CD4-positive, alpha-beta T cell treated with Interleukin-15 for 1 hour (primary cell): ENCODE results near the gene PLCL1.

Source experiments
- DNase-seq: peaks from one replicate; pipeline ENCODE4 v3.0.0-alpha.2; 2020

PLCL1 gene

DNA sequence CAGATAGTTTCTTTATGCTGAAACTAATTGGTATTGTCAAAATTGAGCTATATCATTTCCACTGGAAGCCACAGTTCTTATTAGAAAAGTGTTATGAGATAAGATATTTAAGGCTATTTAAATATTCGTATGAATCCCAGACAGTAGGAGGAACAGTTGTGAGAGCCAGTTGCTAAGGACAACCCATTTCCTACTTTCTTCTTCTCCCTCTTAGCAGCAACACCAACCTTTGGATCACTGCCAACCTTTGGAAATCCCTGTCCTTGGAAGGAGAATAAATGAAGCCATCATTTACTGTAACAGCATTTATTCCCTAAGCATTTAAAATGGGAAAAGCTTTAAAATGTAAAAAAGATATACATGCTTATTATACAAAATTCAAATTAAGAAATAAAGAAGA, 85.8 kb downstream of the PLCL1 start:
- no peak for DNase-seq

DNA sequence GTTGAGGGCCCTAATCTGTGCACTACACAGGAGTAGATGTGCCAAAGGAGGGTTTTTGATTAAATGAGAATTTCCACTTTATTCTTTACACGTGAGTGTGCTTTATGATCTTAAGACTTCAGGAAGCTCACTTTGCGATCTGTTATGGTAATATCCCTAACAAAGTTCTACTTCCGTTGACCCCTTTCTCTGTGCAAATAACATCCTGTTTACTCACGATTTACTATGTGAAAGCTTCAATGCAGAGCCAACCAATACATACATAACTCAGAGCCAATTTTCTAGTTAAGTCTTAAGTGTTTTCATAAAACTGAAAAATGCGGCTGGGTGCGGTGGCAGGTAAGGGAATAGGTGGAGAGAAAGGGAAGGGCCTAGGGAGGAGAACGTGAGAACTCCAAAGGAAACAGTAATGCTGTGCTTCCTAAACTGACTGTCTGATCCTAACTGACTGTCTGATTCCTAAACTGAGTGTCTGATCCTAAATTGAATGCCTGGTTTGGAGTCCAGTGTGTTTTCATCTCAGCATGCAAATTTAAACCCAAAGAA, 87.6 kb downstream of the PLCL1 start:
- no peak for DNase-seq

DNA sequence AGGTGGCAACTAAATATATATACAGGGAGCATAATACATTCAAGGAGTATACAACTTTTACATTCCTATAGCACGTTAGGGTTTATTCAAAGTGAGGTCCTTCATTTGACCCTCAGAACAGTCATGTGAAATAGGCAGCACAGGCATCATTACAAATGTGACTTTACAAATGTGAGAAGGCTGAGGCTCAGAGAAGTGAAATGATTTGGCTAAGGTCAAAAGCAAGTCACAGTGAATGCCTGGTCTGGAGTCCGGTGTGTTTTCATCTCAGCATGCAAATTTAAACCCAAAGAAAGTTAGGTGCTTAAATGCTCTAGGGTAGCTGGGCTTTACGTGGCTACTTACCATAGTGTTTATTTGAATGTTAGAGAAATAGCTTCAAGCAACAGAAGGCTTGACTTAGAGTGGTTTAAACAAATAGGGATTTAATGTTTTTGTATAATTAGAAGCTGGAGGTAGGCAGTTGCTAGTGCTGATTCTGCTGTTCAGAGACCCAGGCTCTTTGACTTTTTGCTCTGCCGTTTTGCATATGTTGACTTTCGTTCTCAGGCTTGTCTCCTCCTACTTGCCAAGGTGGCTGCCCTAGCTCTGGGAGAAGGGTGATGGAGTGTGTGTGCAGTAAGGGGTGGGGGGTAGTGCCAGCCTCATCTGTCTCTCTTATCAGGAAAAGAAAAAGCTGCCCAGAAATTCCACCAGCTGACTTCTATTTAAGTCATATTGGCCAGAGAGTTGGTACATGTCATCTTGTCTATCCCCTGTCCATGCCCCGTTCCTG, 89.2 kb downstream of the PLCL1 start:
- DNase-seq, result no peak

DNA sequence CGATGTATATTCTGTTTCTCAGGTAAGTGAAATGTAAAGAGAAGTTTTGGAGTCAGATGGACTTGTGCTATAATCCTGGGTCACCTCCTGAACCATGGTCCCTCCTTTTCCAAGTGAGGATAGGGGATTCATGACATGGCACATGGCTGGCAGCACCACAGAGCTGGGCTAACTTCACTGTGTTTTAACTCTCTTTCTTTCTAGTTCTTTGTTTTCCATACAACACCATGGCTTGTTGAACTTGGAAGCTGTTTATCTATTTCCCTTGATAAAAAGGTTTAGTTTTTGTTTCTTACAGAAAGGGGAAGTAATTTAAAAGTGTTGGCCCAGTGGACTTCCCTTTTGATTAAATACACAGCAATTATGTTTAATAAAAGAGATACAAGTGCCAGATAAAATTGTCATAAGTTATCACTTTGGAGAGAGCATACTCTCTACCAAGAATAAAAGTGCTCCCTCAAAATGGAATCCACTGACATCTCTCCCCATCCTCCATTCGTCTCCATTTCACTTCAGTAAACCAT, 90.4 kb downstream of the PLCL1 start:
- no peak for DNase-seq

DNA sequence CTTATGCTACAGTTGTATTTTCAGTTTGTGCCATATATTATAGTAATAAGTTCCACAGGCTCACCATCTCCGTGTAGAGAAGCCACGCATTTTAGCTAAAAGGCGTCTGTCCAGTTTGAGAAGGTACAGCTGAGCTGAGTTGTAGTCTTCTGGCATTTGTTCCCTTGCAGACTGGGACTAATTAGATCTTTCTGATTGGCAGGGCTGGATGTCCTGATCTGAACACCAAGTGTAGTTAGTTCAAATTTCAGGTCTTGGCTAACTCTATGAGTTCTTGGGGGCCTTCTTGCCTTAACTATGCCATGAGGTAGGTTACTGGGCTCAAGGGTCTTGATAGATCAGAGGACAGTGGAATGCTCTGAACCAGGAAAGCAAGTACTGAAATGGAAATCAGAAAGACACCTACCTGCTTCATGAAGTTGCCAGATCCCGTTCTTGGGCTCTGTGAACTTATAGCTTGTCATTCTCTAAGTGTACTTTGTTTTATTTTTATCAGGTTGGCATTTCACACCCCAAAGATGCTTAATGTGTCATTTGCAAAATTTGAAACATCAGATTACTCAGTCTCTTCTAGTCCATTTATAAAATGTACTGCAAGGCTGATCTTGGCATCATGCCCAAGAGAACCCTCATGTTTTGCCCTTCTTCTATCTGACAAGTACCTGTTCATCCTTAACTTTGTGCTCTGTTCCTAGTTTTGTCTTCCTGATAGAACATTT, 93.7 kb downstream of the PLCL1 start:
- DNase-seq, result no peak

DNA sequence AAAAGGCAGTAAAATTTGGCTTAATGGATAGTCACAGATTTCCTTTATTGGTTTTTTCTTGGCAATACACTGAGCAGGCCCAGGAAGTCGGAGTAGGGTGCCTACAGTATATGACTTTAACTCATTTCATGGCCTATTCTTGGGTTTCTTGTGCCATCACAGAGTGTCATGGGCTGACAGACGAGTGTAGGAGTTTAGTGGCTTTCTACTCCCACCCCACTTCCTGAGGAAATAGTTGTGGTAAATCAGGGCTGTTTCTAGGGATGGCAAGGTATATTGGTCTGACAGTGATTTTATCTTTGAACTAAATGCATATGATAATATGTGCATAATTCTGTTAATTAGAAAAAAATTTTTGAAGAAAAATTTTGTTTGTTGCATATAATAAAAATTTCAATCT, 100.1 kb downstream of the PLCL1 start:
- no peak for DNase-seq

DNA sequence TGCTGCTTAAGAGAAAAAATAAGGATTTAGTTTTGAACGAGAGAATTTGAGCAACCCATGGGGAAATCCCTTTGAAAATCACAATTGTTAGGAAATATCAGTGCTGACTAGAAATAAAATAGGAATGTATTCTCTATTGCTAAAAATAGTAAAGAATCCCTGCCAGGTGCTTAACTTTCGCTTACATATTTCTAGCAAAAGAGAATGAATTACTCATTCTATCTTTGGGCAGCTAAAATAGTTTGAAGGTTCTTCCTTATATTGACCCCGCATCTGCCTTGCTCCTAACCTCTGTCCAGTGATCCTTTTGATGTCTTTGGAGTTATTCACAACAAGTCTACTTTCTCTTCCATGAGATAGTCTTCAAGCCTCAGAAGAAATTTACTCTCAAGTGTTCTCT, 103.8 kb downstream of the PLCL1 start:
- no peak for DNase-seq

DNA sequence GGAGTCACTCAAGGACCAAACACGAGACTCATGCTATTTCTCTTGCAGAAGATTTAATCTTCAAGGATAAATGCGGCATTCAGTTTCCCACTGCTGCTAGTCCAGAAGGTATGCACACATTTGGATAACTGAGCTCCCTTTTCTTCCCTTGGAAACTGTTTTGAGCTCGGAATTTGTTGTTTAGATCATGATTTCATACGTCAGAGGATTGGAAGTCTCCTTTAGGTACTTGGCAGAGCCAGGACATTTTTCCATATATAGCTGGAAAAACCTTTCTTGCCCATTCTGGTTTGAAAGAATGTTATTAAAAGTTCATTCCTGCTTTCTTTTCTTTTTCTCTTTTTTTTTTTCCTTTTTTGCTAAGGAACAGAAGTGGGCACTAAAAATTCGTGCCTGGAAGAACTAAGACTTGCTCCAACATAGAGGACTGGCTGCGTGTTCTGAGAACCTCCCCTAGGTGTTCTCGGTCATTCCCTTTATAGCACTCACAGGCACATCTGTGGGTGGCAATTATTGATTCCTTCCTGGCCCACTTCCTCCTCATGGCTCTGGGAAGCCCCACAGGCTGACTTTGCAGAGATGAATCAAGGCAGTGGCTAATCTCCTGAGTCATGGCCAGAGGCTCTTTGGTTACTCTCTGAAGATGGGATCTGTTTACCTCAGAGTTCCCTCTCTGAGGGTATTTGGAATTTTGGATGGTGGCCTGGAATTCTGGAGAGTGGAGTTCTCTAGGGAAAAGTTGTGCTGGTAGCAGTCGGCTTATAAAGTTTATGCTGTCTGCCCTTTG, 104.8 kb downstream of the PLCL1 start:
- no peak for DNase-seq

DNA sequence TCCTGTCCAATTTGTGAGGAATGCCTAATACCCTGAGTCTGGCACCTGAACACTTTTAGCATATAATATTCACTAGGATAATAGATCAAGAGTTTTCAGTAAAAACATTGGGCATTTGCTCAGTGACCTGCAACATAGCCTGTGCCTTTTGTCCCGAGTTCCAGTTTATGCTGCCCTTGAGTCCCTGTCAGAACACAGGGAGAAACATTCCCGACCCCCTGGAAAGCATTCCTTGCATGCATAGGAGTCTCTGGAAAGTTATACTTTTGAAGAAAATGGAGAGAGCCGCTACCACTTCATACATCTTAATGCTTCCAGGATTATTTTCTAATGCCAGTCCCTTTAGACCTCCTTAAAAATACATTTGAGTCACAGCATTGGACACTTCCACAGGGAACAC, 107.3 kb downstream of the PLCL1 start:
- DNase-seq, result no peak

DNA sequence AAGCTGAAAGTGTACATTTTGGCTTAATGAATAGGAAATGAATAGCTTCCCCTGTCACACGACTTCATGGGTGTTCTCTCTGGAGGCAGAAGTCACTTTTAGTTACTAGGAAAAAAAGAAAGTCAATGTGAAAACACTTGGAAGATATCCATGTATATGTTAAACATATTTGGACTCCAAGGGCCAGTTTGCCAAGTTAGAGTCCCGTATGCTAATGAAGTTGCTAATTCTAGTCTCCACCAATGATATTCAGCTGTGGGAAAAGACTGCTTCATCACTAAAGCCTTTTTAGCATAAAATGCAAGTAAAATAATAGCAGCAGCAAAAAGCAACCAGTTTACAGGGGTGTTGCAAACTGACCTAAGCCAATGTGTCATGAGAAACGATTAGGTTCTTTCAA, 108.7 kb downstream of the PLCL1 start:
- no peak for DNase-seq

DNA sequence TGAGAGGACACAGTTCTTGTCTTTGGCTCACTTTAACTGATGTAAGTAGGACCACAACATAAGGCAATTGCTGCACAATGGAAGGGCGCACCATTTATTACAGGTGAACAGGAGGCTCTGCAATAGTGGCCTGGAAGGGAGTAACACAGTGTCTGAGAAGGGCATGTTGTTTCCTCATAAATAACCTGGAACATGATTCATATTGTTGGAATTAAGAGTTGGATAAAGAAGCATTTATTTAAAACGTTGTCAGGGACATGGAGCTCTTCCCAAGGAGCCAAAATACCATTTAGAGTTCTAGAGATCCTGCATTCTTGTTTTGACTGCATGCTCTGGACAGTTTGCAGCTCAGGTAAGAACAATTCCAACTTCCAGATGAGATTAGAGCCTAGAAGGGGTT, 110.4 kb downstream of the PLCL1 start:
- no peak for DNase-seq

DNA sequence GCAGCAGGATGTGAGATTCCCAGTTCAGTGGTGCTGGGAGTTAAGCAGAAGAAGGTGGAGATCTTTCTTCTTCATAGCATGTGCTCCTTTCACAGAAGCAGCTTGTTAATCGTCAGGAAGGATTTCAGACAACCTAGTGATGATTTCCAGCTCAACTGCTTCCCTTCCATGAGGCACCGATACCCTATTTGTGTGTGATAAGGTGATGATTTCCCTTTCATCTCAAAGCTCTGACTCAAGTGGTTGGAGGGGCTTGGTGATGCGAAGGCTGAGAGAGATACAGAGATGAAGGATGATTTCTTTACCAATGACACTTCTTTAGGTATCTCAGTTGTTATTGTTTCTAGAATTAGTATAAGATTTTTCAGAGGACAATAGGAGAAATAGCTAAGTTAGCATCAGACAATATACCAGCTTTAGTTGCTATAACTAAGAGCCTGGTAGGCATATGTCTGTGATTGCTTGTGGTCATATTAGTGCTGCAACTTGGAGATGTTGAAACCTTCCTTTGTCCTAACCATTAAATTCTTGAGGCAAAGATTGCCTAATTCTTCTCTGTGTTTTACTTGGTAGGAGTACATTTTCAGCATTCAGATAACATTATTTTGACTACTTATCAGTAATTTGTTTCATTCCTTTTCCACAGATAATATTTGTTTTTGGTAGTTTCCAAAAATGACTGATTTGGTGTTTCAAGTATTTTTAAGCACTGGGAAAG, 111.3 kb downstream of the PLCL1 start:
- DNase-seq, result no peak

DNA sequence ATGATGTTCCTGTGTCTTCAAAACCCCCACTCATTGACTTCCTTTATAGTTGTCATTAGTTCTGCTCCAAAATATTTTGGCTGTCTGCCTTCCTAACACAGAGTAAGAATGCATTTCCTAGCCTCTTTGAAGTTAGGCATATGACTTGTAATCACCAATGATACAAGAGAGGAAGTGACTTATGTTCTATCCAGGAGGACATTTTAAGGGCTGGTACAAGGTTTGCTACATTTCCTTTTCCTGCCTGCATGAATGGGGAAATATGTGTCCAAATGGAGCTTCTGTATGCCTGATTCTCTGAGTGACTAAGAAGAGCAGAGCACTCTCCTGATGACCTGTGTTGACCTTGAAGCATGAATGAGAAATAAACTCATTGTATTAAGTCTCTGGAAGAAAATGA, 115.1 kb downstream of the PLCL1 start:
- no peak for DNase-seq

DNA sequence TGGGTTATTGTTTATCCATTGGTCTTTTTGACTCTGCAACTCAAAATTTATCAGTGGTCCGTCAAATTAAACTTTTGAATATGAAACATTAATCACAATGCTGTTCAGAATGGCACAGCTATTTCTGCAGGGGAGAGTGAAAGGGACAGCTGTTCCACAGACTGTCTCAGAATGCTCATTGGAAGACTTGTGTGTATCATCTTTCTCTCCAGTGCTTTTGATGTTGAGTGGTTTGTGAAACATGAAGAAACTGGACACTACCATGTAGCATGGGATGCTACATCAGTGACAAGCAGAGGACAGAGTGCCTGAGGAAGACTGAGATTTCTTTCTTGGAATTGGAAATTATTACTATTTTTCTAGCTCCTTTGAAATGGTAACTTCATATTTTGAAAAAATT, 115.7 kb downstream of the PLCL1 start:
- DNase-seq, result no peak

DNA sequence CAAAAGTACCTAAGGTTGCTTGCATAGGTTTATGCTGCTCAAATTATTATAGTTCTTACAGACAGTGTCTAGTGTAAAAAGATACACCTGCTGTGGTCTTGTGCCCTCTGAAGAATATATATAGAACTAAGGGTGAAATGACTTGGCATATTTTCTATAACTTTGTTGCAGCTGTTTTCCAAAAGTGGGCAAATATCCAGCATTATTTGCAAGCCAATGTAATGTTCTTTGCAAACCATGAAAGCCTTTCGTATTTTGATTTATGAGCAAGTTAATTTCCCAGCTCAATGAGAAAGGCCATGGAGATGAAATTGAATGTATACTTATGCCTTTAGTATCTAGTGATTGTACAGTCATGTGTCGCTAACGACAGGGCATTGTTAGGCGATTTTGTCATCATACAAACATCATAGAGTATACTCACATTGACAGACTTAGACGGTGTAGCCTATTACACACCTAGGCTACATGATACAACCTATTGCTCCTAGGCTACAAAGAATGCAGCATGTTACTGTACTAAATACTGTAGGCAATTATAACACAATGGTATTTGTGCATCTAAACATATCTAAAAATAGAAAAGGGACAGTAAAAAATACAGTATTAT, 116.3 kb downstream of the PLCL1 start:
- no peak for DNase-seq

DNA sequence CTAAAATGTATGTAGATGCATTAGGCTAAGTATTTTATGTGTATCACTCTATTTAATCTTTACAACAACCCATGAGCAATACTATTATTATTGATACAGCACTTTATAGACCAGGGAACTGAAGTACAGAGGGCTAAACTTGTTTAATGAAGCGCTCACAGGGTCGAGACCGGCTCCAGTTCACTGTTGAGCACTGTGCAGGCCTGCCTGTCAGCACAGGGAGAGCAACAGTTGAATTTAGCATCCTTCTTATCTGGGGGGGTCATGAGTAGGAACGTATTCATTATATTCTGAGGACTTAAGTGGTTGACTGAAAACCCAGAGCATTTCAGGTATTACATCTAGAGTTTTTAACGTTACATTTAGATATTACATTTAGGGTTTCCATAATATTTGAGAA, 120.1 kb downstream of the PLCL1 start:
- no peak for DNase-seq

DNA sequence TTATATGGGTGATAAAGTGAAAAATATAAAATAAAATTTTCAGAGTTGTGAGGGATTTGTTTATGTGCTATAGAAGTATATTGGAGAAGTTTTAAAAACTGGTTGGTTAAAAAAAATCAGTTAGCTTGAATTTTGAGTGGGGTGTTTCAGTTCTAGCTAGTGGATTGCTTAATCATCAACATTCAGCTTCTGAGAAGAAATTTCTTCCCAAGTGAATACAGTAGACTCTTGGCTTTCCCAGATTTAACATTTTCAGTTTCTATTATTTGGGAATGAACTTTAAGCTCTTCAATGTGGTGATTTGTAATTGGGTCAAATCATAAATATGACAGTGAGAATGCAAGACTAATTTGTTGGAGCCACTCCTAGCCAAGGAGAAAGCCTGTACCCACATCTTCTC, 120.8 kb downstream of the PLCL1 start:
- DNase-seq, result no peak

DNA sequence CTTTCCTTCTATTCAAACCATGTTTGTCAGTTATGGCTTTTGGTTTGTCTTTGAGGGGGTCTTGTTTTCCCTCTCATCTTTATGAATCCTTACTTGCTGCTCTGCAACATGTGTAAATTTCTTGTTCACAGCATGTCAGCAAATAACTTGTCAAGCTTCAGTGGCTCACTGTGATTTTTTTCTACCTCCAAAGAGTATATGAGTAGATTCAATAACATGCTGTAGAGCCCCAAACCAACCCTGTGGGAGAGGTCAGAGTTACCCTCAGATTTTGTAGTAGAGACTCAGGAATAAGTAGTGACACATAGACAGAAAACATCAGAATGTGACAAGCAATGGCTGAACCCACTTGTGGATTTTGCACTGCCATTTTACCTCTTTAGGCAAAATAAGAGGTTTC, 121.6 kb downstream of the PLCL1 start:
- no peak for DNase-seq

DNA sequence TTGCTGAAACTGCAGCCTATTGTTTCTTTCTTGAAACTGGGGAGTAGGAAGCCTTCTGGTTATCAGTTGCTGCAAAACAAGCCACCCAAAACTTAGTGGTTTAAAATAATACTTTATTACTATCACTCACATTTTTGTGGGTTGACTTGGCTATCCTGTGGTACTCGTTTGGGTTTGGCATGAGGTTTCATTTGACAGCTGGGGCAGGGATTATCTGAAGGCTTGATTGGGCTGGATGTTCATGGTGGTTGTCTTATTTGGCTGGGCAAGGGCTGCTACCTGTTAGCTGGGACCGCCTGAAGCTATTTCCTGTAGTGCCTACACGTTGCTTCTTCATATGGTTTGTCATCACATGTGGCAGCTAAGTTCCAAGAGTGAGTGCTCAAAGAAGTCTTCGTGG, 122.3 kb downstream of the PLCL1 start:
- no peak for DNase-seq

DNA sequence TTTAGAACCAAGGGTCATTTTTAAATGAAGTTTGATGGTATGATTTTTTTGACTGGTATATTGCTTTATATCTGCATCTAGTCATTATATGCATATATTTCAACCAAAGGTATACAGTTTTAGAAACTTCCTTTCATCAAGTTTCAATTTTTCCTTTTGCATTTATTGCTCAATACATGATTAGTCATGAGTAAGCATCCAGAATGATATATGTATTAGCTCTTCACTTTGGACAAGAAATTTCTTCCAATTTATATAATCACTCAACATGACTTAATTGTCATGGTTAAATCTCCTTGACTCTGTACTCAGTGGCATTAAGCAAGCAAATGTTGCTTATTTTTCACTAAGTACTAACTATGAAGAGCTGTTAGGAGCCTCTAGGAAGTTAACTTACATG, 123.6 kb downstream of the PLCL1 start:
- DNase-seq, result no peak

DNA sequence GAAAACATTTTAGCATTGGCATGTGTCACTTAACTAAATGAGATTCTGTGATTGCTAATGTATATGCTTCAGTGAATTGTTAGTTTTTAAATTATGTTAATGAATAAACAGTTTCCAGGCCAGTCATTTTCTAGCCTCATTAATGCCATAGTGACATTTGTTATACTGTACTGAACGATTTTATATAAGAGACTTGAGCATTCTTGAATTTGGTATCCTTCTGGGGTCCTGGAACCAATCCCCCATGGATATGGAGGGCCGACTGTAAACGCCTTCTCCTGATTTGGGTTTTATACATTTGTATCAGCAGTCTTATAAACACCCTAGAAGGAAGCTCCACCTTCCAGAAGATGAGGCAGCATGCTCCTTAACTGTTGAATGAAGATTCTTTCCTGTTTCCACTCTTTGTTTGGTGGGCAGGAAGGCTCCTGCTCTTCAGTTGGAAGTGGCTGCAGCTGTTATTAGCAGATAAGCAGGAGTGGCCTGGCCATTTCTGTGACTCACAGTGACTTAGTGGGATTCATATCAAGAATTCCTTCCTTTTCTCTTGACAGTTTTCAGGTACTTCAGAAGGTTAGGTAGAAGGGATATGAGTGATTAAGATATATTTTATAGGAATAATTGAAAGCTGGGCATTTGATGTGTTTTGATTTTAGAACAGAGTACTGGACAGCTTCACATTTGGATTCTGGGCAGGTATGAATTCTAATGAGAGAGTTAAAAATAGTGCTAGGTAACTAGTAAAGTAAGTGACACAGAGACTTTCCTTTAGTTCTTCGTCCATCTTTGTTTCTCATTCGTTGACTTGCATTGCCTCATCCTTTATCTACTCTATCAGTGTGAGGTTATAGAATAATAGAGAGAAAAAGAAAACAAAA, 124.9 kb downstream of the PLCL1 start:
- no peak for DNase-seq
